ELF-1 (cell line): ENCODE data around the gene SLC25A48.
"Not testable (repeated sequence)": the region's sequence is repeated elsewhere in the genome, so short reads cannot be mapped to it uniquely, and the experiment has no call there.

Experiments
- DNase-seq: peaks from one replicate; pipeline ENCODE4 v3.0.0-alpha.2; 2016; ENCODE audit warnings: low read depth, low spot score

SLC25A48 gene

DNA sequence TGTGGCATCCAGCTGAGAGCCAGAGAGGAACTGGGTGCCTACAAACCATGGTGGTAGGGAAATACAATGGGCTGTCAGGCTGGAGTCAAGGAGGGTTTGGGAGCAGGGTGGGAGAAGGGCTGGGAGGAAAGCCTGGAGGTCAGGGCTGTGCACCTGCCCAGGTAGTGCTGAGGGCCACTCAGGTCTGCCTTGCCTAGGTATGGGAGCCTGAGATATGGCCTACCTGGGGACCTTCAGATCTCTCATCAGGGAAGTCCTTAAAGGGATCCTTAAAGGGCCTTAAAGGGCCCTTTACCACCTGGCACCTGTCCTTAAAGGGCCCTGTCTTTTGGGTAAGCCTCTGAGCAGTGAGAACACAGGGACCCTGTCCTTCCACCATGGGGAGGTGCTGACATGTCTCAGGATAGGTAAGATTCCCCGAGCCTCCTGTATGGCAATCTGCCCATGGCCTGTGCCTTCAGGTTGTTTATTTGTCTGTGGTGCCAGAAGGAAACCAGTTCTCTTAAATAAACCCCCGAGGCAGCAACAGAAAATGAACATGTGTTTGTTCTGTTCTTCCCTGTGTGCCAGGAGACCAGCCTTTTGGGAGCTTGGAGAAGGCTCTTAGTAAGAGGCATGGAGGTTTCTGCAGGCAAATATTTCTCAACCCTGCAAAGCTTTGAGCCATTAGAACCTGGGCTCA lies 23.3 kb downstream of the SLC25A48 start:
- no peak for DNase-seq

DNA sequence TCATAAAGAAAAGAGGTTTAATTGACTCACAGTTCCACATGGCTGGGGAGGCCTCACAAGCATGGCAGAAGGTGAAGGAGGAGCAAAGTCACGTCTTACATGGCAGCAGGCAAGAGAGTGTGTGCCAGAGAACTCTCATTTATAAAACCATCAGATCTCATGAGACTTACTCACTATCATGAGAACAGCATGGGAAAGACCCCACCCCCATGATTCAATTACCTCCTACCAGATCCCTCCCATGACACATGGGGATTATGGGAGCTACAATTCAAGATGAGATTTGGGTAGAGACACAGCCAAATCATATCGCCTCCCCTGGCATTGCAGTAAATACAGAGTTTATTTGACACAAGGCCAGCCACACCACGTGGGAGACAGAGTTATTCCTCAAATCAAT lies 24.7 kb downstream of the SLC25A48 start:
- DNase-seq: not testable (repeated sequence)

DNA sequence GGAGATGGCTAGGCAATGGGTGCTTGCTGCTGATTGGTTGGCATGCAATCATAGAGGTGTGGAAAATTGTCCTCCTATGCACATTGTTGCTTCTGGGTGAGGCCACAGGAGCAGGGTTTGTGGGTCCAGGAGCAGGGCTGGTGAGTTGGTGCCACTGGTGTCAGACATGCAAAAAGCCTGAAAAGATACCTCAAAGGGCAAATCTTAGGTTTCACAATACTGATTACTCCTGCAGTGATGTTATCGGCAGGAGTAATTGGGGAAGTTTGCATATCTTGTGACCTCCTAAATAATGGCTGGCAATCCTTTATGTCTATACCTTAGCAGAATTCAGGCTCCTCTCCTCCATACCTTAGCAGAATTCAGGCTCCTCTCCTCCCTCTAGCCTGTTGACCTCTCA lies 25.2 kb downstream of the SLC25A48 start:
- DNase-seq: no peak

DNA sequence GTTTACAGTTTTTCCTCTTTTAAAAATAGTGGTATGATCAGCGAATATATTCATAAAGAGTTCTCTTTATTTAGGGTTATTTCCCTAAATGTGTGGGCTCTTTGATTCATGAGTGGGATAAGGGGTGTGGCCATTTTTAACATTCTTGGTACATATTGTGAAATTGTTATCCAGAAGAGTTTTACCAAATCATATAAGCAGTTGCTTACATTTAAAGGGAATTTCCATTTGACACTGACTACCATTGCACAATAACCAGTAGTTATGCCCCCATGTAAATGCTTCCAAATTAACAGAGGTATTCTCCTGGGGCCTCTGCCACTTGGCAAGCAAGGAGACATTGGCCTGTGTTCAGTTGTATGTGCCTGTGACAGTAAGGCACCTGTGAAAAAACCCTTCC lies 27.2 kb downstream of the SLC25A48 start:
- DNase-seq: no peak

DNA sequence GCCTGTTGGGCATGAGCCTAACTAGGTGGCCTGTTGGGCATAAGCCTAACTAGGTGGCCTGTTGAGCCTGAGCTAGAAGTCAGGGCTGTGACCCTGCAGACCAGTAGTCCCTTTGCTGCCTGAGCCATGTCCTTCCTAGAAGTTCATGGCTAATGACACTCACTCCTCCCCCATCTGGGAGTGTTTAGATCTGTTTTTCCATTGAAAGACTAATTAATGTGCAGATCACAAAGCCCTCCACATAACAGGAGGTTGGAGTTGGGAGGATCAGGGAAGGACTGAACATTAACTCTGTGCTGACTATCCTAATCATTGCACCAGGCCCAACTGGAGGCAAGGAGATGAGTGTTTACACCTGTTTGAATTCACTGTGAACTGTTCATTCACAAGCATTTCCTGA lies 27.6 kb downstream of the SLC25A48 start:
- DNase-seq: no peak

DNA sequence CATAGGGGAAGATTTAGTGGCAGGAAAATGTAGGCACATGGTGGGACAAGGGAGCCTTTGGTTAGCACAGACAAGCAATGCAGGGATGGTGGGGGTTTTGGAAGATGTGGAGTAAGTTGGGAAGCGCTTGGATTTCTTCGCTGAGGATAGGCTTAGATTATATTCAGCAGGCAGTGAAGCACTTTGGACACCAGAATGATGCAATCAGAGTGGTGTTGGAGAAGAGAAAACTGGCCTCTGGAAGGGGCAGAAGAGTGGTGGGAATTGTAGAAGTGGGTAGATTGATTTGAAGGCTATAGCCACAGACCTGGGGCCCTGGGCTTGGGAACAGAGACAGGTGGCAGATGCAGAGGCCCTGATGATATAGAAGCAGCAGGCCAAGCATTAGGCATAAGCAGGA lies 28.3 kb downstream of the SLC25A48 start:
- DNase-seq: no peak

DNA sequence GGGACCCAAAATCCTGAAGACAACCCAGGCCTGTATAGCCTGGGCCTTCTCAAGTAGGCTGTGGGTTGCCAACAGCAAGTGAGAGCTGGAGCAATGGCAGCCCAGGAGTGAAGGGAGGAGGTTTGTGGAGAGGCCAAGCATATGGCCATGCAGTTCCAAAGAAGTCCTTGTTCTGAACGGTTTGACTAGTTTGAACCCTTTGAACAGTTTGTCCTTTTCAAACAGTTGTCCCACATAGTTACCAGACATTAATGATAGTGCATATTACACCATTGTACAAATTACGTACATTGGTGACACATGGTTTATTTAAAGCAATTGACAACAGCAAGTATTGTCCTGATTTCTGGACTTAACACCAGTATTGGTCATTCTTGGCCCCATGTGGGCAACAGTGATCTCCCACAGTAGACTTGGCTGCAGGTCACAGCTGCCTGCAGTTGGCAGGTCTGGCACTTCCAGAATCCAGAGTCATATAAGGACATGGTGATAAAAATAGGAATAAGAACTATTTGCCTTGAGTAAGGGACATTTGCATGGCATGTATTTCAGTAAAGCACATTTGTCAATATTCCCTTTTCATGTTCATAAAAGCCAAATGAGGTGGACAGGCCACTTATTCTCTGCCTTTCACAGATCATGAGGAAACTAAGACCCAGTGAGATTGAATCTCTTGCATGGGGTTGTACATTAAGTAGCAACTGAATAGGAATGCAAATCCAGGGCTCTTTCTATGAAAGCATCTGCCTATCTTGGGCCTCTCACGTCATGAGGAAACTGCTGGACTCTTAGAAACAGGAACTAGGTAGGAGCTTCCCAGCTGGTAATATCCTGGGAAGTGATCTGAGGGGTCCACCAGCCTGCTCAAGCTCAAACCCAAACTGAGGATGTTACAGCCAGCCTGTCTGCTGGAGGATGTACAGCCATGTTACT lies 30.3 kb downstream of the SLC25A48 start:
- no peak for DNase-seq

DNA sequence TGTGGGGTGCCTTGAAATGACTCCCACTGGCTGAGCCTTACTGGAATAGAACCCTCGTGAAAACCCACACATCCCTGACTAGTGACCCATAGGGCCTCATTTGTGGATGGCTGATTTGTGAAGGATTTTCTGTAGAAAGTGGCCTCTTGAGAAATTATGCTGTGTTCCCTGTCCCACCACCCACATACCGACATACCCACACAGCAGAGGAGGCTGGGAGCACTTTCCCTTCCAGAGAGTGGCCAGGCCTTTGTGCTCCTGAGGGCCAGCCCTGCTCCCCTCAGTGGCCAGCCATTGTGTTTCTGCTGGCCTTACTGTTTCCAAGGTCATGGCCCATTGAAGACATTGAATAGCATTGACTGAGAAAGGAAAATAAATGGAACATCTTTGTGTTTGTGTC lies 31.6 kb downstream of the SLC25A48 start:
- no peak for DNase-seq

DNA sequence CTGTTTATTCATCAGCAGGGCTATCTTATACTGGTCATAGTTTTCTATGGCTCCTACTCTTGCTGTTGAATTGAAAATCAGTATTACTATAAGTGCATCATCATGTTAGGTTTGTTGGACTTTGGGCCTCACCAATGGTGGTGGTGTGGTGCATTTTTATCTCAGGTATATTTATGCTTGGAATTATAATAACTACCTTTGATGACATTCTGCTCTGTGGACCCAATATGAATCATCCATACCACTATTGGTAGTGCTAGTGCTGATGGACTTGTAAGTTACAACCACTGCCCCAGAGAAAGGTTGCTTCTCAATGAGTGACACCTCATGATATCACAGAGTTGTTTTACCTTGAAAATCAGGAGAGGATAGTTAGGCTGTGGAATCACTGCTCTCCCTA lies 33.1 kb downstream of the SLC25A48 start:
- DNase-seq: no peak

DNA sequence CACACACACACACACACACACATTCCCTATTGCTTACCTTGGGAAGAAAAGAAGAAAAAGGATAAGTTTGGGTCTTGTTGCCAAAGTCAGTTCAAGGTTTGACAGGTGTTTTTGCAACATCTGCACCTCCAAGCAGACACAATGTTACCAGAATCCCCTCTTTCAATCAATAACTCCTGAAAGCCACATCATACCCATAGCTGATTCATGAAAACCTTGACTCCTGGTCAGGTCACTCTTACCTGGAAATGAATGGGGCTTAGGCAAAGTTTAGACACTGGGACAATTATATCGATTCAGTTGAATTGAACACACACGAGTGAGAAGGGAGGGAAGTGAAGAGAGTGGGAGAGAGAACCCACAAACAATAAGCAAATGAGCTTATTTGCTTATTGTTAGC lies 34.2 kb downstream of the SLC25A48 start:
- DNase-seq: no peak

DNA sequence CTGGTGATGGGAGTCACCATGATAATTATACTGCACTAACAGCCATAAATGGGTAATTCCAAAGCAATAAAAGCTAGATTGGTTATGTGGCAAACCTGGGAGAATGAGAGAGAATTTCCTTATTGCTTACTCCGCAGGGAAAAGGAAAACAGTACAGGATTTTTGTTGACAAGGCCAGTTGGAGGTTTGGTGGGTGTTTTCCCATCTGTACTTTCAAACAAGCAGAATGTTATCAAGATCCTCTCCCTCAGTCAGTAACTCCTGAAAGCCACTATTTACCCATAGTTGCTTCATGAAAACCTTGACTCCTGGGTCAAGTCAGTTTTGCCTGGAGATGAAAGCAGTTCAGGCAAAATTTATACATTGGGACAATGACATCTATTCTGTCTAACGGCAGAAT lies 34.8 kb downstream of the SLC25A48 start:
- no peak for DNase-seq

DNA sequence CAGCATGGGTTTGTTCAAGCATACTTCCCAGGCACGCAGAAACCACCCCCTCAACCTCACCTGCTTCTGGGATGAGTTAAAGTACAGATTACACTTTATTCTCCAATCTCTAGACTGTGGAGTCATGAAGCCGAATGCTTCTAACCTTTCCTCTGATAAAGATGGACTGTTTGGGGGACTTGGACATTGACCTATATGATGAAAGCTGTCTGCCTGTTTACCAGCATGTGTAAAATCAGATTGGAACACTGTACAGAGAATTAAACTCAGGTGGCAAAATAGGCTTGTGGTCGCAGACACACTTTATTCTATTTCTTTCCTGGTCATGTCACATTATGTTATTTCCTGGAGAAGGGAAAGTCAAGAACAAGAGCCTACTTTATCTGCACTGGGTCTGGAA lies 35.5 kb downstream of the SLC25A48 start:
- DNase-seq: no peak

DNA sequence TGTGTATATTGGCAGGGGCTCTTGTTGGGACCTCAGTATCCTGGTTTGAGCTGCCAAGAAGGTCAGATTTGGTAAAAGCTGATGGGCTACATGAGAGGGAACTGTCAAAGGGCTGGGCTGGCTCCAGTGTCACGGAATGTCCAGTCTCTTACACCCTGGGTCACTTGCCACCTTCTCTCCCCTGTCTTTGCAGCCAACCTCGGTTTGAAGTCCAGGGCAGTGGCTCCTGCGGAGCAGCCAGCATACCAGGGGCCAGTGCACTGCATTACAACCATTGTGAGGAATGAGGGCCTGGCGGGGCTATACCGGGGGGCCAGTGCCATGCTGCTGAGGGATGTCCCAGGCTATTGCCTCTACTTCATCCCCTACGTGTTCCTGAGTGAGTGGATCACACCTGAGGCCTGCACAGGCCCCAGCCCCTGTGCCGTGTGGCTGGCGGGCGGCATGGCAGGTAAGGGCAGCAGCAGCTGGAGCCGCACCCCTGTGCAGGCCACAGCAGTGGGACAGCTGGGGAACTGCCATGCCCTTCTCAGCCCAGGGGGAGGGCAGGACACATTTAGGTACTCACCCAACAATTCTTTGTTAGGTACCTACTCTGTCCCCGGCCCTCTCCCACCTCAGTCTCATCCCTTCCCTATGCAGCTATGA lies 36.9 kb downstream of the SLC25A48 start:
- no peak for DNase-seq

DNA sequence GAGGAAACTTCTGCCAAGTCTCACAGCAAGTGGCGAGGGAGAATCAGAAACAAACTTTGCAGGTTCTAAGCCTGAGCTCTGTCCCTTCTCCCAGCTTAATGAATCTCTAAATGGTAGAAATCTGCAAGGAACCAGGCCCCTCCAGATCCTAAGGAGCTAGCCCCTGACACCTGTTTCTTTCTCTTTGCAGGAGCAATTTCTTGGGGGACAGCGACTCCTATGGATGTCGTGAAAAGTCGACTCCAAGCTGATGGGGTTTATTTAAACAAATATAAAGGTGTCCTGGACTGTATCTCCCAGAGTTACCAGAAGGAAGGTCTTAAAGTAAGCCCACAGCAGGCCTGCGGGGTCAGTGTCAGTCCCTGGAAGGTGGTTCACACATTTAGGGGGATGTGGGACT lies 39.4 kb downstream of the SLC25A48 start:
- DNase-seq: no peak

DNA sequence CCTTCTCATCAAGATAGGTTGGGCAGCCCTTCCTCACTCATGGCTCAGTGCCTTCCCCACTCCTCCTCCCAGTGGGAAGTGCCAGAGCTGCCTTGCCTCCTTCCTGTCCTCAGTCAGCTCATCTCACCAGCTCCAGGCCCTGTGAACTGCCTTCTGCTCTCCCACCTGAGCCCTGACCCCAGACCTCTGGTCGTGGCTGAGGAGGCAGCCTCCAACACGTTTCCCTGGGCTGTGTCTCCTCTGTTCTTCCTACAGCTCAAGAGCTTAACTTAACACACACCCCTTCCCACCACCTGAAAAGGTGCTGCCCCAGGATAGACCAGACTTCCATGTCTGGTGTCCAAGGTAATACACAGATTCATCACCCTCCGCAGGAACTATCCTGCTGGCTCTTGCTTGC lies 40.0 kb downstream of the SLC25A48 start:
- DNase-seq: no peak

DNA sequence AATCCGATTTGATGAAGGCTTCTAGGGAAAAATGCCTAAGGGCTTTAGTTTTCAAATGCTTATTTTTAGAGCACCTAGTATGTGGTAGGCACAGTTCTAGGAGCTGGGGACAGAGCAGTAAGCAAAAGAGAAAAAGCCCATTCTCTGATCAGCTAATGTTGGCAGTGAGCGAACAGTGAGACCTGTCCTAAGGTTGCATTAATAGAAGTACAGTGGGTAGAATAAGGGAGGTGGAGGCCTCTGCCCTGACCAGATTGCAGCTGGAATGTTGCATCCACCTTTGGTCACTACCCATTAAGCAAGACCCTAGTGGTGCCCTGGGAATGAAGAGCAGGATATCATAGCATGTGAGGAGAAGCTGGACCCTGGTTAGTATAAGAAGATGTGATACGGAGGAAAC lies 41.1 kb downstream of the SLC25A48 start:
- DNase-seq: no peak

DNA sequence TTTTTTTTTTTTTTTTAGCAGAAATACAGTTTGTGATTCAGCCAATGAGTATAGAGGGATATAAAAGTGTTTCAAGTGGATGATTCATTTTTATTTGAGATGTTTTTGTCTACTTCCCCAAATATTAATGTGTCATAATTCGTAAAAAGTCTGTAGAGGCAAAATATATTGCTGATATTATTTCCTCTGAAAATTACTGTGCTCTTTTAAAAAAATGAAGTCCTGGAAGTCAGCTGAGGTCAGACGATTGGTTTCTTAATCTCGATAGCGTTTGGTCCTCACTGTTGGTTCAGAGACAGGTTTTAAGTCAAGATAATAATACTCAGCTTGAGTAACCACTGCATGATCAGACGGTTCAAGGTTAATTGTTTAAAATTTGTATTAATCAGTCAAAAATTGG lies 41.7 kb downstream of the SLC25A48 start:
- no peak for DNase-seq

DNA sequence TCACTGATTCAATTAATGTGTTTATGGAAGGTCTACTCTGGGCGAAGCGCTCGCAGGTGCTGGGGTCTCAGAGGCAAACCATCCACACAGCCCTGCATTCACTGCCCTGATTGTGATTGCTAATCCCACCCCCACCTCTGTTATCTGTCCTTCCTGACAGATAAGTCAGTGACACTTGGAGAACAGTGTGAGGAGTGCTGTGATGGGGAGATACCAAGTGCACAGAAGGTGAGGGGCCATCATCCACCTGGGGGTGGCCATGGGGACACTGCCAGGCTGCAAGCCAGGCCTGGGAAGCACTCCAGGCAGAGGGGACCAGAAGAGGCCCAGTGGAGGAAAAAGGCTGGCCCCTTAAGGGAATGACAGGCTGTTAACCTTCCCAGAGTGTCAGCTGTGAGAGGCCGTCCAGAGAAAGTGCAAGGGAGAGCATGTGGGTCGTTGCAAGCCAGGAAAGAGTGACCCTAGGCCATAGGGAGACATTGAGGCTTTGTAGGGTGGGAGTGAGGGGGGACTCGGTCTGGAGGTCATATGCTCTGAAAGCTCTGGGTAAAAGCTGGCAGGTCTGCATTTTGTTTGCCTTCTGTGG lies 43.2 kb downstream of the SLC25A48 start:
- no peak for DNase-seq

DNA sequence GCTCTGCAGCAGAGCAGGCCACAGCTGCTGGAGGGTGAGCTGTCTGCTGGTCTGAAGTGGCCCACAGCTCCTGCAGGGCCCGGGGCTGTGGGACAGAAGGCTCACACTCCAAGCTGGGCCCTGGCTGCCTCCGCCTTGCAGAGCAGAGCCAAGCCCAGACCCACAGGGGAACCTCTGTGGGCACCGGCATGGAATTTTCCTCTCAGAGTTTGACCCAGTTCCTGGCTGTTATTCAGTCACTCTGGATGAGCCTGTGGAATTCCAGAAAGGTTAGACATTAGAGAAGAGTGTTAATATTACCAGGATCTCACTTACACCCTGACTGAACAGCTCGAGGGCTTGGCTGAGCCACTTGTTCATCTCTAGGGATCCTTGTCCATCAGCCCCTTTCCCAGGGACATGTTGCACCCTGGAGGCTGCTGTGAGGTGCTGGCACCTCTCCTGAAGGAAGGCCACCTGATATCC lies 43.7 kb downstream of the SLC25A48 start:
- no peak for DNase-seq

DNA sequence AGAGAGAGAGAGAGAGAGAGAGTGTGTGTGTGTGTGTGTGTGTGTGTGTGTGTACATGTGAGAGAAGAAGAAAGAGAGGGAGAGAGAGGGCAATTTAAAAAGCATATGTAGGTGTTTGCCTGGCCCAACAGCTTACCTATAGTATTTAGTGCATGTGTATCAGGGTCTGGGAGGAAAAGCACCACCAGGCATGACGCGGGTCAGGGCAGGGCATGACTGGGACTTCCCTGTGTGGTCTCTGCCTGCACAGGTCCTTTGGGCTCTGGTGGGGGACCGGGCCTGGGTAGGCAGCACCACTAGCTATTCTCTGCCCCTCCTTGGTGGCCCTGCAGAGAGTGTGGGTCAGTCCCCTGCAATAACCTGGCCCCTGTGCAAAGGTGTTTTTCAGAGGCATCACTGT lies 45.1 kb downstream of the SLC25A48 start:
- DNase-seq: no peak

DNA sequence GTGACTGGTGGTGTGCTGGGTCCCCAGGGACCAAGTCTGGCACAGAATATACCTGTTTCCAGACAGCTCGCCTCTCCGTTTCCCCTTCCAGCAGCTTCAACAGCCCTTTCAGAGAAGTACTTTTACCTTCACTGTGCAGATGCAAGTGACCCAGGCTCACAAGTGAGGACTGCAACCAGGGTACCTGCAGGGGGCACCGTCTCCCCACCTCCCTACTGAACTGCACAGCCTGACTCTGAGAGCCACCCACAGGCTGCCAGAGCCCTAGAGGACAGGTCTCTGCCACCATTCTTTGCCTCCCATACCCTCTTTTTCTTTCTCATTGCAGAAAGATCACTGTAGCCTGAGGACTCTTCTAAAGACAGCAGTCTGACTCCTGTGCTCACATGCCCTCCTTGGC lies 45.8 kb downstream of the SLC25A48 start:
- peak; percentile 68 for DNase-seq

DNA sequence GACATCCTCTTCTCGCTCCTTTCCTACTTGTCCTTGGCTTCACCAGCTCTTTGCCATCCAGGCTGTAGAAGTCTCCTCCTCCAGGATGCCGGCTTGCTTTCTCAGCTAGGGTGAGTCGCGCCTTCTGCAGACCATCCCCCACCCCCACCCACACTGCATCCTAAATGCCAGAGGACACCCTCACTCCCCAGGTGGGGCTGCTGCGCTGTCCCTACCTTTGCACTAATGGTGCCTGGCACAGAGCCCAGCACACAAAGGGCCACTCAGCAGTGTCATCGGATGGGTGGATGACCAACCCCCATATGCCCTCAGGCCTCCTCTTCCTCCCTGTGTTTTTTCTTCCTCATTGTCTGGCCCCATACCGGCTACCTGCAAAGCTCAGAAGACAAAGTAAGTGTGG lies 46.3 kb downstream of the SLC25A48 start:
- peak; percentile 36 for DNase-seq
